ENCODE data around the gene MCC.

DNA sequence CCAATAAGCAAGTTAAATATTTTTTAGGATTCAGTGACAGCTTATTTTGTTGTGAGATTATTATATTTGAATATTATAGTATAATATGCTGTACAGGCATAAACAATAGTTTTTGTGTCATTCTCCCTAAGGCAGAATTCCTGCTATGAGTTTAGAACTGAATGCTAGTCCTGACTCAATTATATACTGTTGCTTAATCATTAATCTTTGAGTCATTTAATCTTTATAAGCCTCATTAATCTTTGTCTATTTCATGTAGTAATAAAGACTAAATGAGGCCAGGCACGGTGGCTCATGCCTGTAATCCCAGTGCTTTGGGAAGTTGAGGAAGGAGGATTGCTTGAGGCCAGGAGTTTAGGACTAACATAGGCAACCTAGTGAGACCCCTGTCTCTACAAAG lies 515.2 kb downstream of the MCC start:
- TF ChIP-seq, protein P1, sequence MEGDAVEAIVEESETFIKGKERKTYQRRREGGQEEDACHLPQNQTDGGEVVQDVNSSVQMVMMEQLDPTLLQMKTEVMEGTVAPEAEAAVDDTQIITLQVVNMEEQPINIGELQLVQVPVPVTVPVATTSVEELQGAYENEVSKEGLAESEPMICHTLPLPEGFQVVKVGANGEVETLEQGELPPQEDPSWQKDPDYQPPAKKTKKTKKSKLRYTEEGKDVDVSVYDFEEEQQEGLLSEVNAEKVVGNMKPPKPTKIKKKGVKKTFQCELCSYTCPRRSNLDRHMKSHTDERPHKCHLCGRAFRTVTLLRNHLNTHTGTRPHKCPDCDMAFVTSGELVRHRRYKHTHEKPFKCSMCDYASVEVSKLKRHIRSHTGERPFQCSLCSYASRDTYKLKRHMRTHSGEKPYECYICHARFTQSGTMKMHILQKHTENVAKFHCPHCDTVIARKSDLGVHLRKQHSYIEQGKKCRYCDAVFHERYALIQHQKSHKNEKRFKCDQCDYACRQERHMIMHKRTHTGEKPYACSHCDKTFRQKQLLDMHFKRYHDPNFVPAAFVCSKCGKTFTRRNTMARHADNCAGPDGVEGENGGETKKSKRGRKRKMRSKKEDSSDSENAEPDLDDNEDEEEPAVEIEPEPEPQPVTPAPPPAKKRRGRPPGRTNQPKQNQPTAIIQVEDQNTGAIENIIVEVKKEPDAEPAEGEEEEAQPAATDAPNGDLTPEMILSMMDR (IDR thresholded peaks at IDR 0.05), result no peak
- no peak for TF ChIP-seq POLR2A (IDR thresholded peaks at IDR 0.05)

All from thyroid gland (tissue), 4 donors.